HG02623 (cell line): ENCODE results near the gene CNNM3.
"Not testable (repeated sequence)": the region's sequence is repeated elsewhere in the genome, so short reads cannot be mapped to it uniquely, and the experiment has no call there.

Experiments used
- ATAC-seq: cut with Tn5 transposase; IDR thresholded peaks from one replicate; pipeline ENCODE4 v1.9.1; 2021; ENCODE audit warnings: moderate library complexity; ENCODE audit not compliant: unreplicated experiment

Gene CNNM3

GRCh38 chr2:96860065-96861029 lies 44.3 kb downstream of the CNNM3 start:
- ATAC-seq, result no peak

- ATAC-seq, result no peak
These were observed 45.0 kb downstream of the CNNM3 start for GRCh38 chr2:96861074-96861473.

GRCh38 chr2:96863056-96863455 lies 47.0 kb downstream of the CNNM3 start:
- not testable (repeated sequence) for ATAC-seq

- ATAC-seq, result no peak
These were observed 47.7 kb downstream of the CNNM3 start for GRCh38 chr2:96863575-96864342.

- no peak for ATAC-seq
These were observed 48.4 kb downstream of the CNNM3 start for GRCh38 chr2:96864343-96865091.

GRCh38 chr2:96865654-96866053 lies 49.6 kb downstream of the CNNM3 start:
- ATAC-seq, result no peak

- no peak for ATAC-seq
These were observed 50.1 kb downstream of the CNNM3 start for GRCh38 chr2:96866149-96866548.

- no peak for ATAC-seq
These were observed 50.5 kb downstream of the CNNM3 start for GRCh38 chr2:96866586-96866985.

GRCh38 chr2:96866986-96867755 lies 51.1 kb downstream of the CNNM3 start:
- no peak for ATAC-seq

GRCh38 chr2:96867756-96868554 lies 51.9 kb downstream of the CNNM3 start:
- ATAC-seq, result no peak

GRCh38 chr2:96868555-96869280 lies 52.6 kb downstream of the CNNM3 start:
- peak; percentile 41 for ATAC-seq

GRCh38 chr2:96869281-96869821 lies 53.3 kb downstream of the CNNM3 start:
- peak; percentile 9 for ATAC-seq

- no peak for ATAC-seq
These were observed 54.0 kb downstream of the CNNM3 start, which contains the start of gene SEMA4C for GRCh38 chr2:96869822-96870625. Gene SEMA4C (minus strand): TSS chr2:96870080. CDS start chr2:96867886, 2,194 bp downstream.

GRCh38 chr2:96870626-96871255 lies 54.7 kb downstream of the CNNM3 start:
- no peak for ATAC-seq

- ATAC-seq, result no peak
These were observed 56.7 kb downstream of the CNNM3 start for GRCh38 chr2:96872591-96873349.

- ATAC-seq, result no peak
These were observed 57.6 kb downstream of the CNNM3 start for GRCh38 chr2:96873651-96874096.
